H9 (cell line): ENCODE measurements around the gene LEPR. TPM values are rescaled to one million over a fixed set of nuclear protein-coding genes. Genes with fewer than 3 reads are reported as not detected.

Experiments used
- DNase-seq: peaks from one replicate; pipeline ENCODE4 v3.0.0-alpha.2; 2017
- H2AFZ ChIP-seq: one replicate; pipeline ENCODE4 v1.6.1; 2013; ENCODE audit warnings: mild to moderate bottlenecking, low read length, control low read depth, moderate library complexity
- H2AK5ac ChIP-seq: 2 replicates; pipeline ENCODE4 v1.6.1; 2013; ENCODE audit warnings: low read length, control low read depth, mixed read lengths; ENCODE audit not compliant: insufficient read length
- H2BK120ac ChIP-seq: one replicate; pipeline ENCODE4 v1.6.1; 2013; ENCODE audit warnings: low read depth, mild to moderate bottlenecking, low read length, control low read depth, inconsistent platforms; ENCODE audit not compliant: poor library complexity, severe bottlenecking
- H2BK12ac ChIP-seq: 2 replicates; pipeline ENCODE4 v1.6.1; 2013; ENCODE audit warnings: low read length, control low read depth, mixed read lengths, low read depth; ENCODE audit not compliant: insufficient read length
- H2BK15ac ChIP-seq: 2 replicates; pipeline ENCODE4 v1.6.1; 2013; ENCODE audit warnings: low read depth, low read length, control low read depth
- H2BK20ac ChIP-seq: one replicate; pipeline ENCODE4 v1.6.1; 2013; ENCODE audit warnings: low read depth, mild to moderate bottlenecking, low read length, control low read depth, inconsistent platforms; ENCODE audit not compliant: poor library complexity, severe bottlenecking
- H2BK5ac ChIP-seq: 2 replicates; pipeline ENCODE4 v1.6.1; 2013; ENCODE audit warnings: low read length, control low read depth, mixed read lengths; ENCODE audit not compliant: insufficient read length
- H3K14ac ChIP-seq: 2 replicates; pipeline ENCODE4 v1.6.1; 2013; ENCODE audit warnings: low read length, control low read depth; ENCODE audit not compliant: insufficient read depth
- H3K18ac ChIP-seq: 2 replicates; pipeline ENCODE4 v1.6.1; 2013; ENCODE audit warnings: low read depth, mild to moderate bottlenecking, mixed read lengths, low read length, control low read depth; ENCODE audit not compliant: insufficient read length
- H3K23ac ChIP-seq: 2 replicates; pipeline ENCODE4 v1.6.1; 2013; ENCODE audit warnings: low read length, control low read depth, mixed read lengths, low read depth; ENCODE audit not compliant: insufficient read length
- H3K23me2 ChIP-seq: 2 replicates; pipeline ENCODE4 v1.6.1; 2013; ENCODE audit warnings: low read depth, mild to moderate bottlenecking, mixed read lengths, low read length, control low read depth; ENCODE audit not compliant: insufficient read length, poor library complexity, severe bottlenecking
- H3K27ac ChIP-seq: 2 replicates; pipeline ENCODE4 v1.5.1; 2013; ENCODE audit warnings: low read length, control low read depth, mixed read lengths, low read depth; ENCODE audit not compliant: insufficient read length
- H3K27me3 ChIP-seq: 2 replicates; pipeline ENCODE4 v1.6.1; 2013; ENCODE audit warnings: low read length, control low read depth, inconsistent platforms; ENCODE audit not compliant: insufficient read depth
- H3K4ac ChIP-seq: 2 replicates; pipeline ENCODE4 v1.6.1; 2013; ENCODE audit warnings: low read depth, mild to moderate bottlenecking, control low read depth, inconsistent platforms, low read length, moderate library complexity
- H3K4me1 ChIP-seq: 2 replicates; pipeline ENCODE4 v1.6.1; 2013; ENCODE audit warnings: low read length, control low read depth, inconsistent platforms; ENCODE audit not compliant: insufficient read depth
- H3K4me2 ChIP-seq: 2 replicates; pipeline ENCODE4 v1.6.1; 2013; ENCODE audit warnings: low read length, control low read depth, mixed read lengths; ENCODE audit not compliant: insufficient read length, insufficient read depth
- H3K56ac ChIP-seq: 2 replicates; pipeline ENCODE4 v1.6.1; 2013; ENCODE audit warnings: low read depth, mild to moderate bottlenecking, mixed read lengths, low read length, control low read depth; ENCODE audit not compliant: insufficient read length
- H3K79me1 ChIP-seq: 2 replicates; pipeline ENCODE4 v1.6.1; 2013; ENCODE audit warnings: low read depth, mild to moderate bottlenecking, moderate library complexity, low read length, control low read depth, inconsistent platforms; ENCODE audit not compliant: insufficient read depth, poor library complexity, severe bottlenecking
- H3K79me2 ChIP-seq: 2 replicates; pipeline ENCODE4 v1.6.1; 2013; ENCODE audit warnings: low read length, control low read depth, inconsistent platforms; ENCODE audit not compliant: insufficient read depth
- H3K9ac ChIP-seq: 2 replicates; pipeline ENCODE4 v1.6.1; 2013; ENCODE audit warnings: low read length, control low read depth, mixed read lengths; ENCODE audit not compliant: insufficient read length; ENCODE audit errors: extremely low read depth
- H3K9me3 ChIP-seq: one replicate; pipeline ENCODE4 v1.6.1; 2013; ENCODE audit warnings: low read depth, low read length, inconsistent platforms; ENCODE audit not compliant: control insufficient read depth
- H3T11ph ChIP-seq: one replicate; pipeline ENCODE4 v1.6.1; 2013; ENCODE audit warnings: mild to moderate bottlenecking, low read length, control low read depth, inconsistent platforms
- H4K20me1 ChIP-seq: one replicate; pipeline ENCODE4 v1.6.1; 2013; ENCODE audit not compliant: control insufficient read depth, insufficient read length, insufficient read depth
- H4K5ac ChIP-seq: 2 replicates; pipeline ENCODE4 v1.6.1; 2013; ENCODE audit warnings: low read depth, mild to moderate bottlenecking, mixed read lengths, low read length, control low read depth; ENCODE audit not compliant: insufficient read length
- H4K8ac ChIP-seq: replicated peaks from 2 replicates; pipeline ENCODE4 v1.6.1; 2013; ENCODE audit warnings: low read length, control low read depth, mixed read lengths, low read depth; ENCODE audit not compliant: insufficient read length
- H4K91ac ChIP-seq: 2 replicates; pipeline ENCODE4 v1.6.1; 2013; ENCODE audit warnings: low read depth, mild to moderate bottlenecking, moderate library complexity, mixed read lengths, low read length, control low read depth; ENCODE audit not compliant: insufficient read length
- H3K27ac Mint-ChIP-seq, 3 experiments: 2 replicates in 2 of 3; 3 replicates in 1 of 3; pipeline ENCODE4 v1.8.0; 2020 to 2021; ENCODE audit warnings: mixed read lengths in 3 of 3, mild to moderate bottlenecking in 1 of 3, moderate library complexity in 1 of 3
- H3K27me3 Mint-ChIP-seq: 2 replicates; pipeline ENCODE4 v1.8.0; 2021; ENCODE audit warnings: low read depth, mild to moderate bottlenecking, moderate library complexity, mixed read lengths
- H3K36me3 Mint-ChIP-seq, 3 experiments: 2 replicates in 2 of 3; 3 replicates in 1 of 3; pipeline ENCODE4 v1.8.0; 2020 to 2021; ENCODE audit warnings: low read depth in 3 of 3, mixed read lengths in 3 of 3; ENCODE audit not compliant: insufficient read depth in 1 of 3
- H3K4me1 Mint-ChIP-seq, 2 experiments: 2 replicates each; pipeline ENCODE4 v1.8.0; 2020; ENCODE audit warnings: mixed read lengths in 2 of 2
- H3K4me3 Mint-ChIP-seq, 2 experiments: 2 replicates in 1 of 2; 3 replicates in 1 of 2; pipeline ENCODE4 v1.8.0; 2020 to 2021; ENCODE audit warnings: mild to moderate bottlenecking in 2 of 2, mixed read lengths in 2 of 2, moderate library complexity in 1 of 2
- H3K9me3 Mint-ChIP-seq, 2 experiments: 2 replicates in 1 of 2; 3 replicates in 1 of 2; pipeline ENCODE4 v1.8.0; 2020; ENCODE audit warnings: mild to moderate bottlenecking in 2 of 2, mixed read lengths in 2 of 2, moderate library complexity in 1 of 2
- total RNA-seq: library from RNA; stranded (reverse); gene quantifications from 2 replicates; pipeline ENCODE4 v1.2.1, GENCODE V29; 2021
- TF ChIP-seq, protein P1 (sequence below): fragments of 200-600 bp; sonication (generic); conservative IDR thresholded peaks from 3 replicates; pipeline ENCODE4 v1.8.0; 2021; ENCODE audit warnings: antibody characterized with exemption, mild to moderate bottlenecking

The LEPR gene
- total RNA-seq, 1 experiment from 2014 or later = 3.3 TPM

DNA sequence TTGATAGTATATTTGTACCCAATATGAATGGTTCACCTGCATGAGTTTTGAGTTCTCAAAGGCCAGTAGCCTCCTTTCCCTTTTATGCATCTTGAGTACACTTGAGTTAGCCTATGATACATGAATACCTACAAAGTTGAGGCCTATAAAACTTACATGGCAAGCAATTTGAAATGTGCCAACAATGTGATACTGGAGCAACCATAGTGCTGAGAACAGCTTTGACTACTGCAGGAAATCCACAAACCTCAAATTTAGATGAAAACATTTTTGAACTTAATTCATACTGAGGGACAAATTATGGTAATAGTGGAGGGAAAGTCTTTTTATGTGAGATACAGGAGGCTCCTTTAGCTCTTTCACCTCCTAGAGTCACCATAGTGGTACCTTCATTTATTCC, 37.4 kb downstream of the LEPR start:
- no peak overlapping the region for H2BK15ac ChIP-seq
- H3K79me1 ChIP-seq = no peaks in the 10 kb centered on the region
- no peak overlapping the region for H3K27ac ChIP-seq
- H3K23me2 ChIP-seq = no peaks in the 10 kb centered on the region
- H3K4ac ChIP-seq = no peak overlapping the region
- peaks cover 3% of the 10 kb centered on the region; the same call in 1 of the 2 replicates for H3K4me1 ChIP-seq
- TF ChIP-seq, protein P1, sequence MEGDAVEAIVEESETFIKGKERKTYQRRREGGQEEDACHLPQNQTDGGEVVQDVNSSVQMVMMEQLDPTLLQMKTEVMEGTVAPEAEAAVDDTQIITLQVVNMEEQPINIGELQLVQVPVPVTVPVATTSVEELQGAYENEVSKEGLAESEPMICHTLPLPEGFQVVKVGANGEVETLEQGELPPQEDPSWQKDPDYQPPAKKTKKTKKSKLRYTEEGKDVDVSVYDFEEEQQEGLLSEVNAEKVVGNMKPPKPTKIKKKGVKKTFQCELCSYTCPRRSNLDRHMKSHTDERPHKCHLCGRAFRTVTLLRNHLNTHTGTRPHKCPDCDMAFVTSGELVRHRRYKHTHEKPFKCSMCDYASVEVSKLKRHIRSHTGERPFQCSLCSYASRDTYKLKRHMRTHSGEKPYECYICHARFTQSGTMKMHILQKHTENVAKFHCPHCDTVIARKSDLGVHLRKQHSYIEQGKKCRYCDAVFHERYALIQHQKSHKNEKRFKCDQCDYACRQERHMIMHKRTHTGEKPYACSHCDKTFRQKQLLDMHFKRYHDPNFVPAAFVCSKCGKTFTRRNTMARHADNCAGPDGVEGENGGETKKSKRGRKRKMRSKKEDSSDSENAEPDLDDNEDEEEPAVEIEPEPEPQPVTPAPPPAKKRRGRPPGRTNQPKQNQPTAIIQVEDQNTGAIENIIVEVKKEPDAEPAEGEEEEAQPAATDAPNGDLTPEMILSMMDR = no peak
- no peak for DNase-seq
- no peak overlapping the region for H4K91ac ChIP-seq
- no peaks in the 10 kb centered on the region for H3K27me3 ChIP-seq
- H3K56ac ChIP-seq = no peak overlapping the region
- no peak overlapping the region for H4K5ac ChIP-seq
- Mint-ChIP-seq H3K4me3 (no peak overlapping the region), H3K27me3 (no peaks in the 10 kb centered on the region; the same call in 1 of the 2 replicates), H3K4me1 (peaks cover 24 to 28% of the 10 kb centered on the region in 2 experiments), H3K9me3 (peaks cover 20 to 22% of the 10 kb centered on the region in 2 experiments), H3K36me3 (peaks cover 9 to 24% (median 11%) of the 10 kb centered on the region in 3 experiments), H3K27ac (no peak overlapping the region)
- H3K9ac ChIP-seq = no peak overlapping the region
- no peaks in the 10 kb centered on the region for H4K20me1 ChIP-seq
- no peak overlapping the region for H3K18ac ChIP-seq
- no peak overlapping the region for H3K23ac ChIP-seq
- no peak overlapping the region for H2BK12ac ChIP-seq
- no peak overlapping the region for H2AK5ac ChIP-seq
- no peak overlapping the region for H2AFZ ChIP-seq
- no peak overlapping the region for H2BK20ac ChIP-seq
- no peaks in the 10 kb centered on the region for H3K79me2 ChIP-seq
- H3K9me3 ChIP-seq = no peaks in the 10 kb centered on the region
- H2BK5ac ChIP-seq = no peak overlapping the region
- H4K8ac ChIP-seq = no peak overlapping the region
- H3T11ph ChIP-seq = no peak overlapping the region
- H3K14ac ChIP-seq = no peak overlapping the region
- H3K4me2 ChIP-seq = no peak overlapping the region
- no peak overlapping the region for H2BK120ac ChIP-seq
